ENCODE results near the gene SRPK2.

Gene SRPK2

GRCh38 chr7:105250706-105251105 is 138.0 kb downstream of the SRPK2 start:
- DNase-seq (ENCODE audit: low read depth), result no peak
- TF ChIP-seq, protein P1, sequence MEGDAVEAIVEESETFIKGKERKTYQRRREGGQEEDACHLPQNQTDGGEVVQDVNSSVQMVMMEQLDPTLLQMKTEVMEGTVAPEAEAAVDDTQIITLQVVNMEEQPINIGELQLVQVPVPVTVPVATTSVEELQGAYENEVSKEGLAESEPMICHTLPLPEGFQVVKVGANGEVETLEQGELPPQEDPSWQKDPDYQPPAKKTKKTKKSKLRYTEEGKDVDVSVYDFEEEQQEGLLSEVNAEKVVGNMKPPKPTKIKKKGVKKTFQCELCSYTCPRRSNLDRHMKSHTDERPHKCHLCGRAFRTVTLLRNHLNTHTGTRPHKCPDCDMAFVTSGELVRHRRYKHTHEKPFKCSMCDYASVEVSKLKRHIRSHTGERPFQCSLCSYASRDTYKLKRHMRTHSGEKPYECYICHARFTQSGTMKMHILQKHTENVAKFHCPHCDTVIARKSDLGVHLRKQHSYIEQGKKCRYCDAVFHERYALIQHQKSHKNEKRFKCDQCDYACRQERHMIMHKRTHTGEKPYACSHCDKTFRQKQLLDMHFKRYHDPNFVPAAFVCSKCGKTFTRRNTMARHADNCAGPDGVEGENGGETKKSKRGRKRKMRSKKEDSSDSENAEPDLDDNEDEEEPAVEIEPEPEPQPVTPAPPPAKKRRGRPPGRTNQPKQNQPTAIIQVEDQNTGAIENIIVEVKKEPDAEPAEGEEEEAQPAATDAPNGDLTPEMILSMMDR (conservative IDR thresholded peaks at IDR 0.05; ENCODE audit: low read length), result no peak
- no peak overlapping the region for H3K4me3 ChIP-seq (ENCODE audit: low read length)

GRCh38 chr7:105250239-105250638 is 138.5 kb downstream of the SRPK2 start:
- H3K4me3 ChIP-seq (ENCODE audit: low read length), result no peak overlapping the region
- TF ChIP-seq, protein P1 (conservative IDR thresholded peaks at IDR 0.05; ENCODE audit: low read length), result no peak
- DNase-seq (ENCODE audit: low read depth), result peak; percentile 41

DNA sequence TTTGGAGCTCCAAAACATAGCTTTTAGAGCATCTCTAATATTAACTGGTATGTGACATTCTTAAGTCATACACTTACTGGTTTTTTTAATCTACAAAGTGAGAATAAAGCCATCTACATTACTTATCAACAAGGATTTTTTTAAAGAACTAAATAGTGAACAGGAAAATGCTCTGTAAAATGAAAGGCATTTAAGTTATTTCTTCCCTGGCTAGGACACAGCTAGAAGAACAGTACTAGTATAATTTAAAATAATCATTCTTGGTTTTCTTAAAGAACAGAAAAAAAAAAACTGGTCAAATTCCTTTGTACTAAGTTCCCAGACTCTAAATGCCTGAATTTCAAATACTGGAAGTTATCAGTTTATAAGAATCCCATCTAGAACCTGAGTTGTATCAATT is 139.5 kb downstream of the SRPK2 start:
- peak; percentile 41 for DNase-seq (ENCODE audit: low read depth)
- TF ChIP-seq, protein P1 (conservative IDR thresholded peaks at IDR 0.05; ENCODE audit: low read length), result no peak
- no peak overlapping the region for H3K4me3 ChIP-seq (ENCODE audit: low read length)

- no peak for DNase-seq (ENCODE audit: low read depth)
- TF ChIP-seq, protein P1 (conservative IDR thresholded peaks at IDR 0.05; ENCODE audit: low read length), result no peak
- H3K4me3 ChIP-seq (ENCODE audit: low read length), result no peak overlapping the region
Observed at GRCh38 chr7:105246679-105247078, 142.0 kb downstream of the SRPK2 start.

DNA sequence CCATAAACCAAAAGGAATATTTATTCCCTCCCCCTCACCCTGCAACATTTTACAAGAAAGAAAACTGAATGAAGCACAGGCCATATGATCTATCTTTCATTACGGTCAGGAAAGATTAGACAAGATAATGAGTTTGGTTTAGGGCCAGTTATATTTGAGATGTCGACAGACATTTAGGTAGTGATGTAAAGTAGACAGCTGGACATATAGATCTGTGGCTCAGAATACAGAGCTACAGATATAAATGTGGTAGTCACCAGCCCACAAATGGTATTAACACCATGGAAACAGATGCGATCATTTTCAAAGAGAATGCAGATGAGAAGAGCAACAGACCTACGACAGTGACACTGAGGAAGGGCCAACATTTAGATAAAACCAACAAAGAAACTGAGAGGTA is 142.5 kb downstream of the SRPK2 start:
- TF ChIP-seq, protein P1 (conservative IDR thresholded peaks at IDR 0.05; ENCODE audit: low read length), result no peak
- H3K4me3 ChIP-seq (ENCODE audit: low read length), result no peak overlapping the region
- DNase-seq (ENCODE audit: low read depth), result no peak

DNA sequence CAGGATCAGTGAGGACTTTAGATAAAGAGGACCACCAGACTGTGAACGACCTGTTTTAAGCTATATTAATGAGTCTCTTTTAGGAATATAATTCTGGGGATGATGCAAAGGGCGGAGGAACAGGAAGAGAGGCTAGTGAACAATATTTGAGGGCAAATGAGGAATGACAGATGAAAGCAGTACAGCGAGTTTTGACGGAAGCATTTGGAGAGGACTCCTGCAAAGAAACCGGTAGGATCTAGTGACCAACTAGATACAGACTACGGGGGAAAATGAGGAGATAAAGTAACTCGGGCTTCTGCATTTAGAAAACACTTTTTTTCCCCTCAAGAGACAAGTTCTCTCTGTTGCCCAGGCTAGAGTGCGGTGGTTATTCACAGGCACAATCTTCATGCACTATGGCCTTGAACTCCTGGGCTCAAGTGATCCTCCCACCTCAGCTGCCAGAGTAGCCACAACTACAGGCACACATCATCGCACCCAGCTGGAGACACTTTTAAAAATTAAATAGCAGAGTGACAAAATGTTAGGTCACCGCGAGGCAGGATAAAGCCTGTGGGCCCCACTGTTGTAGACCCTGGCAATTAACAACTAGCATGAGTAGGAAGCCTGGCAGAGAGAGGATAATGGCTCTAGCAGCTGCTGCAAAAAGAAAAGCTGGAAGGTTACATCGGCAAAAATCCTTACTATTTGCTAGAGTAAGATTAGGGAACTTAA is 143.2 kb downstream of the SRPK2 start:
- no peak overlapping the region for H3K4me3 ChIP-seq (ENCODE audit: low read length)
- no peak for DNase-seq (ENCODE audit: low read depth)
- TF ChIP-seq, protein P1 (conservative IDR thresholded peaks at IDR 0.05; ENCODE audit: low read length), result no peak

DNA sequence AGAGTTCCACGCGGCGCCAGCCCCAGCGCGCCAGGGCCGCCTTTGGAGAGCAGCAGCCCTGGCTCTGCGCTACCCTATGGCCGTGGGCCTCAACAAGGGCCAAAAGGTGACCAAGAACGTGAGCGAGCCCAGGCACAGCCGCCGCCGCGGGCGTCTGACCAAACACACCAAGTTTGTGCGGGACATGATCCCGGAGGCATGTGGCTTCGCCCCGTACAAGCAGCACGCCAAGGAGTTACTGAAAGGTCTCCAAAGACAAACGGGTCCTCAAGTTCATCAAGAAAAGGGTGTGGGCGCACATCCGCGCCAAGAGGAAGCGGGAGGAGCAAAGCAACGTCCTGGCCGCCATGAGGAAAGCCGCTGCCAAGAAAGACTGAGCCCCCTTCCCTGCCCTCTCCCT is 144.1 kb downstream of the SRPK2 start:
- no peak overlapping the region for H3K4me3 ChIP-seq (ENCODE audit: low read length)
- TF ChIP-seq, protein P1 (conservative IDR thresholded peaks at IDR 0.05; ENCODE audit: low read length), result no peak
- DNase-seq (ENCODE audit: low read depth), result no peak
